Middle frontal gyrus (tissue), 1 donor: ENCODE measurements around the gene RGPD3.
"Not testable (repeated sequence)": the region's sequence is repeated elsewhere in the genome, so short reads cannot be mapped to it uniquely, and the experiment has no call there.

Source experiments
- DNase-seq: peaks from one replicate; pipeline ENCODE4 v3.0.0-alpha.2; 2015; ENCODE audit warnings: low spot score; ENCODE audit errors: extremely low spot score

RGPD3 gene

GRCh38 chr2:106468107-106468506 is at the start of gene RGPD3:
TSS of gene RGPD3 (minus strand) at chr2:106468413. CDS start at chr2:106468288, 125 bp downstream.
- DNase-seq, result not testable (repeated sequence)

- DNase-seq, result no peak
Observed at GRCh38 chr2:106517329-106517728, 49.1 kb upstream of the RGPD3 start.

GRCh38 chr2:106516864-106517263 is 48.7 kb upstream of the RGPD3 start:
- no peak for DNase-seq

- DNase-seq, result no peak
Observed at GRCh38 chr2:106516436-106516835, 48.2 kb upstream of the RGPD3 start.

GRCh38 chr2:106514827-106515226 is 46.6 kb upstream of the RGPD3 start:
- not testable (repeated sequence) for DNase-seq

GRCh38 chr2:106513391-106513790 is 45.2 kb upstream of the RGPD3 start:
- DNase-seq, result not testable (repeated sequence)

GRCh38 chr2:106511934-106512333 is 43.7 kb upstream of the RGPD3 start:
- not testable (repeated sequence) for DNase-seq

GRCh38 chr2:106511476-106511901 is 43.3 kb upstream of the RGPD3 start:
- DNase-seq, result peak; percentile 26

GRCh38 chr2:106510791-106511190 is 42.6 kb upstream of the RGPD3 start:
- DNase-seq, result not testable (repeated sequence)

GRCh38 chr2:106509374-106509770 is 41.2 kb upstream of the RGPD3 start:
- DNase-seq, result not testable (repeated sequence)

- DNase-seq, result not testable (repeated sequence)
Observed at GRCh38 chr2:106508660-106509373, 40.6 kb upstream of the RGPD3 start.

- not testable (repeated sequence) for DNase-seq
Observed at GRCh38 chr2:106506002-106506687, 37.9 kb upstream of the RGPD3 start.

- DNase-seq, result not testable (repeated sequence)
Observed at GRCh38 chr2:106504787-106505186, 36.6 kb upstream of the RGPD3 start.

GRCh38 chr2:106504192-106504591 is 36.0 kb upstream of the RGPD3 start:
- not testable (repeated sequence) for DNase-seq

GRCh38 chr2:106502351-106502750 is 34.1 kb upstream of the RGPD3 start:
- DNase-seq, result not testable (repeated sequence)

GRCh38 chr2:106500350-106500749 is 32.1 kb upstream of the RGPD3 start:
- not testable (repeated sequence) for DNase-seq

GRCh38 chr2:106498549-106498948 is 30.3 kb upstream of the RGPD3 start:
- not testable (repeated sequence) for DNase-seq

GRCh38 chr2:106492913-106493312 is 24.7 kb upstream of the RGPD3 start:
- DNase-seq, result not testable (repeated sequence)

GRCh38 chr2:106492399-106492798 is 24.2 kb upstream of the RGPD3 start:
- not testable (repeated sequence) for DNase-seq

GRCh38 chr2:106489701-106490100 is 21.5 kb upstream of the RGPD3 start:
- not testable (repeated sequence) for DNase-seq

GRCh38 chr2:106487386-106488191 is 19.4 kb upstream of the RGPD3 start:
- DNase-seq, result not testable (repeated sequence)
